Measurements from ENCODE around the gene R3HDM2.
"Not testable (repeated sequence)": the region's sequence is repeated elsewhere in the genome, so short reads cannot be mapped to it uniquely, and the experiment has no call there.

Gene R3HDM2

DNA sequence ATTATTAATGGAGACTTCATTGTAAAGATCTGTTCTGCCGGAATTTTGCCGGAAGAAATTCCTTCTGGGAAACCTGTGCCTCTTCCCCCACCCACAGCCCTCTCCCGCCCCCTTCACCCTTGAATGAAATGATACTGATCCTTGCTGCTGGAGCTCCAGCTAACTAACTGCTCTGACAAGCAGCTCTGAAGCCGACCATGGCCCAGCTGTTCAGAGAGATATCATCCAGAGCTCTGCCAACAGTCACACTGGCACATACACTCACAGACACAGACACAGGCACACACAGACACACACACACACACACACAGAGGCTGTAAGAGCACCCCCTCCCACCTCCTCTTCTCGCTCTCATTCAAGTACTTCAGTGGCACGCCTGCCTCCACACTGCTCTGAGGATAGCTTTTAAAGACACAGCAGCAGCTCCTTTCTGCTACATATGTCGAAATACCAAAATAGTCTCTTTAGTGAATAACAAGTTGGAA is 88.6 kb downstream of the R3HDM2 start:
- TF ChIP-seq, protein P1, sequence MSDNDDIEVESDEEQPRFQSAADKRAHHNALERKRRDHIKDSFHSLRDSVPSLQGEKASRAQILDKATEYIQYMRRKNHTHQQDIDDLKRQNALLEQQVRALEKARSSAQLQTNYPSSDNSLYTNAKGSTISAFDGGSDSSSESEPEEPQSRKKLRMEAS (IDR thresholded peaks at IDR 0.05; ENCODE audit: low read depth, low read length): no peak
- no peak for TF ChIP-seq MYC (IDR thresholded peaks at IDR 0.05; ENCODE audit: low read depth, low read length)
- TF ChIP-seq, protein P2, sequence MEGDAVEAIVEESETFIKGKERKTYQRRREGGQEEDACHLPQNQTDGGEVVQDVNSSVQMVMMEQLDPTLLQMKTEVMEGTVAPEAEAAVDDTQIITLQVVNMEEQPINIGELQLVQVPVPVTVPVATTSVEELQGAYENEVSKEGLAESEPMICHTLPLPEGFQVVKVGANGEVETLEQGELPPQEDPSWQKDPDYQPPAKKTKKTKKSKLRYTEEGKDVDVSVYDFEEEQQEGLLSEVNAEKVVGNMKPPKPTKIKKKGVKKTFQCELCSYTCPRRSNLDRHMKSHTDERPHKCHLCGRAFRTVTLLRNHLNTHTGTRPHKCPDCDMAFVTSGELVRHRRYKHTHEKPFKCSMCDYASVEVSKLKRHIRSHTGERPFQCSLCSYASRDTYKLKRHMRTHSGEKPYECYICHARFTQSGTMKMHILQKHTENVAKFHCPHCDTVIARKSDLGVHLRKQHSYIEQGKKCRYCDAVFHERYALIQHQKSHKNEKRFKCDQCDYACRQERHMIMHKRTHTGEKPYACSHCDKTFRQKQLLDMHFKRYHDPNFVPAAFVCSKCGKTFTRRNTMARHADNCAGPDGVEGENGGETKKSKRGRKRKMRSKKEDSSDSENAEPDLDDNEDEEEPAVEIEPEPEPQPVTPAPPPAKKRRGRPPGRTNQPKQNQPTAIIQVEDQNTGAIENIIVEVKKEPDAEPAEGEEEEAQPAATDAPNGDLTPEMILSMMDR (IDR thresholded peaks at IDR 0.05; ENCODE audit: low read depth, low read length): no peak
- TF ChIP-seq POLR2A (IDR thresholded peaks at IDR 0.05; ENCODE audit: extremely low read depth, insufficient read length): no peak
- H3K4me3 ChIP-seq (ENCODE audit: low read depth, low read length): no peak overlapping the region
- DNase-seq (ENCODE audit: low read depth): peak; percentile 18

DNA sequence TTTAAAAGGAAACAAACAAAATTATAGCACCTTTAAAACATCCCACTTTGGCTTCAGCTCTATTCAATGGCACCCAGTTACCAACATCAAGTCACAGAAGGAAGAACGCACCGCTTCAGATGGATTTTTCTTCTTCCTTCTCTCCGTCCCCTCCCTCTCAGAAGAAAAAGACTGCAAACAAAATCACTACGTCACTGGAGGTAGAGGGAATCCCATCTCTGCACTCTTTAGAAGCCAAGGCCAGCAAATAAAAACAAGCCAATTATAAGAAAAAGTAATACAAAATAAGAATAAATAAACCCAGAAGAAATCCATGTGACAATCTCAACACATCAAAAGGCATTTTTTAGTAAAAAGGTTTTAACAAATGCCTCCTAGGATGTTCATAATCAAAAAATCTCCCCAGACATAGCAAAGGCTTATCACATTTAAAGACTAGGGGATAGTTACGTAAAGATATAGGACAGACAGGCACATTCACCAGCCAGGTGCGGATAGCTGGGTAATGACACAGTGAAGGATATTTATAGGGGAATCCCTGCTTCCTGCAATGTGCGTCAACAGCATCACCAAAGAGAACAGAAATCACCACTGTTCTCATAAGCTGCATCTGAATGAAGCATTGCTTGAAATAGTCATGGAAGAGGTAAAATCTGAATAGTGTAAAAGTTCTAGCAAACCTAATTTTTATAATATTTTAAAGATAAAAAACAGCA is 89.4 kb downstream of the R3HDM2 start:
- no peak overlapping the region for H3K4me3 ChIP-seq (ENCODE audit: low read depth, low read length)
- DNase-seq (ENCODE audit: low read depth): no peak
- TF ChIP-seq POLR2A (IDR thresholded peaks at IDR 0.05; ENCODE audit: extremely low read depth, insufficient read length) (no peak), MYC (IDR thresholded peaks at IDR 0.05; ENCODE audit: low read depth, low read length) (no peak)
- TF ChIP-seq, protein P1 (IDR thresholded peaks at IDR 0.05; ENCODE audit: low read depth, low read length): no peak

DNA sequence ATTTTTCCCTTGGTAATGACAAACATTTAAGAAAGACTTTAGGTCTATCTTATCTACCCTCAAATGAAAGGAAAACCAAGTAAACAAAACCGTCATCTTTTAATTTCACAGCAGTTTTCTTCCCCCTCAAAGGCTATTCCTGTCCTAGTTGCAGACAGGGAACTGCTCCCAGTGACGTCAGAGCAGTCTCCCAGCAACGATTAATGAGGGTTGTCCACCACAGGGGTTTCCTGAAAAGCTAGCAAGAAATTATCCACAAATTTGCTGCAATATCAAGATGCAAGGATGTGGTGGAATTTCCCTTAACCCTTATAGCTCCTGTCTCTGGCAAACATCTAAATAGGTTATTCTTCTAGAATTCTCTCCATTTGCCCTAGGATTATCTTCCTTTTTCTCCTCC is 90.7 kb downstream of the R3HDM2 start:
- TF ChIP-seq POLR2A (IDR thresholded peaks at IDR 0.05; ENCODE audit: extremely low read depth, insufficient read length) (no peak), MYC (IDR thresholded peaks at IDR 0.05; ENCODE audit: low read depth, low read length) (no peak)
- TF ChIP-seq, protein P2 (IDR thresholded peaks at IDR 0.05; ENCODE audit: low read depth, low read length): no peak
- no peak overlapping the region for H3K4me3 ChIP-seq (ENCODE audit: low read depth, low read length)
- peak; percentile 39 for DNase-seq (ENCODE audit: low read depth)

DNA sequence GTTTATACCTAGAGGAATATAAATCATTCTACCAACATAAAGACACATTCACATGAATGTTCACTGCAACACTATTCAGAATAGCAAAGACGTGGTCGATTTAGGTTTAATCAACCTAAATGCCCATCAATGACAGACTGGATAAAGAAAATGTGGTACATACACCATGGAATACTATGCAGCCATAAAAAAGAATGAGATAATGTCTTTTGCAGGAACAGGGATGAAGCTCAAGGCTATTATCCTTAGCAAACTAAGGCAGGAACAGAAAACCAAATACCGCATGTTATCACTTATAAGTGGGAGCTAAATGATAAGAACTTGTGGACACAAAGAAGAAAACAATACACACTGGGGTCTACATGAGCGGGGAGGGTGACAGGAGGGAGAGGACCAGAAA is 94.5 kb downstream of the R3HDM2 start:
- not testable (repeated sequence) for DNase-seq (ENCODE audit: low read depth)

DNA sequence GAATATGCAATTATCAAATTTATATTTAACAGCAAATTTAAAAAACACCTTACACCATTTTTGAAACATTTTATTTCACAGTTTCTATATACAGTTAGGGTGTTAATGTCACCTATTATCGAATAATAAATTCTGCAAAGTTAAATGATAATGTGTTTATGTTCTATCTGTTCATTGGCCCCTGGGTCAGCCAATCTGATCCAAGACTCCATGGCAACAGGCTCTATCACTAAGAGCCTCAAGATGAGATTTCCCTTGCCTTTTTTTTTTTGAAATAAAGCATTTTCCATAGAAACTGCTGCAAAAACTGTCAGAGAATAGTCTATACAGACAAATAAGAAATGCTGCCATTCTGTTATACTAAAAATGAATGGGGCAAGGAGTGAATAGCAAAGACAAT is 96.6 kb downstream of the R3HDM2 start:
- TF ChIP-seq, protein P2 (IDR thresholded peaks at IDR 0.05; ENCODE audit: low read depth, low read length): no peak
- TF ChIP-seq, protein P1 (IDR thresholded peaks at IDR 0.05; ENCODE audit: low read depth, low read length): no peak
- no peak for TF ChIP-seq MYC (IDR thresholded peaks at IDR 0.05; ENCODE audit: low read depth, low read length)
- TF ChIP-seq POLR2A (IDR thresholded peaks at IDR 0.05; ENCODE audit: extremely low read depth, insufficient read length): no peak
- no peak for DNase-seq (ENCODE audit: low read depth)
- no peak overlapping the region for H3K4me3 ChIP-seq (ENCODE audit: low read depth, low read length)

More for the DNA sequence above, 94.5 kb downstream of the R3HDM2 start:
- not testable (repeated sequence) for H3K4me3 ChIP-seq (ENCODE audit: low read depth, low read length)

DNA sequence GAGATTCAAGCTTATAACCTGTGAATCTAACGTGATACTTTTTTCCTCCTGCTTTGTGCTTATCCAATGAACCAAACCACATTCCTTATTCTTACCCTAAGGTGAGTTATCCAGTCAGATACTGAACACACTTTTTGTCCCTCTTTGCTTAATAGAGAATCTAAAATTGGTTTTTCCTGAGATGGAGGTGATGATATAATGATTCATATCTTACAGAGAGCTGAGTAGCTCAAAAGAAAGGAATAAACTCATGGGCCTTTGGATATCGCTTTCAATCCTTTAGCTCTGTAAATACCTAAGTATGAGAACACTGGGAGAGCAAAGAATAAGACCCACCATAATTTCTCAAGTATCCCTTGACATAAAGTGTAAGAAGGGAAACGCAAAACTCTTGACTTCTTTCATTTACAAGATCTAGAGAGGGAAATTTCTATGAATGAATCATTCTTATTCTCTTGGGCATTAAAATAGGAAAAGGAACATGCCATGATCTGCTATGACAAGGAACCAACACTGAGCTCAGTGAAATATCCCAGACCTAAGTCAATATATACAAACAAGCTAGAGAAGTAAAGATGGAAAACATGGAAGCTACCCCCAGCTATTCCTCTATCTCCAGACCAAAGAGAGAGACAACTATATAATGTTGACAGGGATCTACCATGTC is 98.1 kb downstream of the R3HDM2 start:
- TF ChIP-seq POLR2A (IDR thresholded peaks at IDR 0.05; ENCODE audit: extremely low read depth, insufficient read length): no peak
- no peak for TF ChIP-seq MYC (IDR thresholded peaks at IDR 0.05; ENCODE audit: low read depth, low read length)
- TF ChIP-seq, protein P1 (IDR thresholded peaks at IDR 0.05; ENCODE audit: low read depth, low read length): no peak
- TF ChIP-seq, protein P2 (IDR thresholded peaks at IDR 0.05; ENCODE audit: low read depth, low read length): no peak
- H3K4me3 ChIP-seq (ENCODE audit: low read depth, low read length): no peak overlapping the region
- DNase-seq (ENCODE audit: low read depth): no peak
